ENCODE data around the gene PARVB. TPM values are rescaled to one million over a fixed set of nuclear protein-coding genes. Genes with fewer than 3 reads are reported as not detected.

Gene PARVB
- polyA plus RNA-seq, 1 donor (not counting 4 experiments of a cell fraction or from before 2014, with no cell fraction given) = 10.5 TPM

GRCh38 chr22:44130076-44130711, 106.1 kb downstream of the PARVB start:
- Histone ChIP-seq H3K4me1 (ENCODE audit: control insufficient read depth, extremely low read depth, insufficient read depth, low read length) (no peaks in the 10 kb centered on the region), H3K4me3 (ENCODE audit: control insufficient read depth in 2 of 3, extremely low read depth in 1 of 3, insufficient read depth in 2 of 3, low read depth in 1 of 3, low read length in 3 of 3) (no peak overlapping the region), H3K27ac (ENCODE audit: control insufficient read depth, insufficient read depth, low read length) (no peak overlapping the region), H3K9me3 (ENCODE audit: control insufficient read depth, low read depth, low read length) (no peaks in the 10 kb centered on the region), H4K20me1 (ENCODE audit: control insufficient read depth, extremely low read depth, insufficient read depth, low read length) (no peaks in the 10 kb centered on the region), H3K79me2 (ENCODE audit: control insufficient read depth, insufficient read depth, low read length) (no peaks in the 10 kb centered on the region), H3K9ac (ENCODE audit: control insufficient read depth, extremely low read depth, insufficient read depth, low read length) (no peak overlapping the region), H2AFZ (ENCODE audit: control insufficient read depth, low read length) (no peak overlapping the region), H3K36me3 (ENCODE audit: control insufficient read depth in 2 of 2, extremely low read depth in 1 of 2, insufficient read depth in 2 of 2, low read length in 2 of 2) (no peaks in the 10 kb centered on the region), H3K27me3 (ENCODE audit: control insufficient read depth, extremely low read depth, insufficient read depth, low read length) (peaks cover 3% of the 10 kb centered on the region), H3K4me2 (ENCODE audit: control insufficient read depth, extremely low read depth, insufficient read depth, low read depth, low read length) (peak overlapping the region; percentile 27), H3K9me1 (ENCODE audit: control insufficient read depth, extremely low read depth, insufficient read depth, low read length) (no peaks in the 10 kb centered on the region)
- TF ChIP-seq CTCF (optimal IDR thresholded peaks at IDR 0.05 in 1 of 3, IDR thresholded peaks at IDR 0.05 in 1 of 3, conservative IDR thresholded peaks at IDR 0.05 in 1 of 3; ENCODE audit: extremely low read depth in 1 of 3, insufficient read depth in 2 of 3, low read length in 3 of 3) (no peak), EZH2 (IDR thresholded peaks at IDR 0.05; ENCODE audit: low read length) (no peak)
- FAIRE-seq (no peak), DNase-seq (ENCODE audit: low read depth, low spot score) (no peak)
- dilution Hi-C loops (cut with MboI; ENCODE audit: extremely low pct_ligation_motif_present, low sequenced_read_pairs) = no loop called here

GRCh38 chr22:44131412-44131811, 107.3 kb downstream of the PARVB start:
- no peak overlapping the region for H3K4me3 ChIP-seq (ENCODE audit: control insufficient read depth in 2 of 3, extremely low read depth in 1 of 3, insufficient read depth in 2 of 3, low read depth in 1 of 3, low read length in 3 of 3)
- H3K4me2 ChIP-seq (ENCODE audit: control insufficient read depth, extremely low read depth, insufficient read depth, low read depth, low read length) = no peak overlapping the region
- no peaks in the 10 kb centered on the region for H3K9me3 ChIP-seq (ENCODE audit: control insufficient read depth, low read depth, low read length)
- H3K36me3 ChIP-seq (ENCODE audit: control insufficient read depth in 2 of 2, extremely low read depth in 1 of 2, insufficient read depth in 2 of 2, low read length in 2 of 2) = no peaks in the 10 kb centered on the region
- no peaks in the 10 kb centered on the region for H3K79me2 ChIP-seq (ENCODE audit: control insufficient read depth, insufficient read depth, low read length)
- H2AFZ ChIP-seq (ENCODE audit: control insufficient read depth, low read length) = no peak overlapping the region
- DNase-seq (ENCODE audit: low read depth, low spot score) (no peak), FAIRE-seq (no peak)
- H3K9me1 ChIP-seq (ENCODE audit: control insufficient read depth, extremely low read depth, insufficient read depth, low read length) = no peaks in the 10 kb centered on the region
- no peak overlapping the region for H3K9ac ChIP-seq (ENCODE audit: control insufficient read depth, extremely low read depth, insufficient read depth, low read length)
- dilution Hi-C loops (cut with MboI; ENCODE audit: extremely low pct_ligation_motif_present, low sequenced_read_pairs) = no loop called here
- TF ChIP-seq CTCF (optimal IDR thresholded peaks at IDR 0.05 in 1 of 3, IDR thresholded peaks at IDR 0.05 in 1 of 3, conservative IDR thresholded peaks at IDR 0.05 in 1 of 3; ENCODE audit: extremely low read depth in 1 of 3, insufficient read depth in 2 of 3, low read length in 3 of 3) (no peak), EZH2 (IDR thresholded peaks at IDR 0.05; ENCODE audit: low read length) (no peak)
- H3K27me3 ChIP-seq (ENCODE audit: control insufficient read depth, extremely low read depth, insufficient read depth, low read length) = peaks cover 3% of the 10 kb centered on the region
- H3K4me1 ChIP-seq (ENCODE audit: control insufficient read depth, extremely low read depth, insufficient read depth, low read length) = no peaks in the 10 kb centered on the region
- no peaks in the 10 kb centered on the region for H4K20me1 ChIP-seq (ENCODE audit: control insufficient read depth, extremely low read depth, insufficient read depth, low read length)
- H3K27ac ChIP-seq (ENCODE audit: control insufficient read depth, insufficient read depth, low read length) = no peak overlapping the region
